ENCODE results near the gene MICOS13.
"Not testable (repeated sequence)": the region's sequence is repeated elsewhere in the genome, so short reads cannot be mapped to it uniquely, and the experiment has no call there.

Gene MICOS13

DNA sequence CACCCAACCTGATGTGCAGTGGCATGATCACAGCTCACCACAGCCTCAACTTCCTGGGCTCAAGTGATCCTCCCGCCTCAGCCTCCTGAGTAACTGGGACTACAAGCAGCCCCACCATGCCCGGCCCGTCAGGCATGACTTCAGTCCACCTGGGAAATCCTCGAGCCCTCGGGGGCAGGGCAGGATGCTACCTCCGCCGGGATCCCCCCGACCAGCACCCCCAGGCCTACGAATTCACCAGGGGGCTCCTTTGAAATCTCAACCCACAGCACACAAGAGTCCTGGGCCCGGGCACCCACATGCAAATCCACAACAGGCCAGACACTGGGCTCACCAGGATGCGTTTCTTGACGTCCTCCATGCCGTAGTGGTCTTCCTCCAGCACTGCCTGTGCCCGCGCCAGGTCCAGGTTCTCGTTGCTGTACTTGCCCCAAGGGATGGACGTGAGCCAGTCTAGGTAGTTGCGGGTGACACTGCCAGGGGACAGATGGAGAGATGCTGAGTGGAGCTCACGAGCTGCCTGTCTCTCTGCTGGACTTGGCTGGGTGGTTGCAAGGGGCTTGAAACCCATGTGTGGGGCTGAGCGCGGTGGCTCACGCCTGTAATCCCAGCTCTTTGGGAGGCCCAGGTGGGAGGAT is 20.3 kb upstream of the MICOS13 start:
- DNase-seq, result no peak

- DNase-seq, result no peak
These were observed 18.5 kb upstream of the MICOS13 start for GRCh38 chr19:5698635-5699422.

- DNase-seq, result no peak
These were observed 17.7 kb upstream of the MICOS13 start for GRCh38 chr19:5697890-5698634.

DNA sequence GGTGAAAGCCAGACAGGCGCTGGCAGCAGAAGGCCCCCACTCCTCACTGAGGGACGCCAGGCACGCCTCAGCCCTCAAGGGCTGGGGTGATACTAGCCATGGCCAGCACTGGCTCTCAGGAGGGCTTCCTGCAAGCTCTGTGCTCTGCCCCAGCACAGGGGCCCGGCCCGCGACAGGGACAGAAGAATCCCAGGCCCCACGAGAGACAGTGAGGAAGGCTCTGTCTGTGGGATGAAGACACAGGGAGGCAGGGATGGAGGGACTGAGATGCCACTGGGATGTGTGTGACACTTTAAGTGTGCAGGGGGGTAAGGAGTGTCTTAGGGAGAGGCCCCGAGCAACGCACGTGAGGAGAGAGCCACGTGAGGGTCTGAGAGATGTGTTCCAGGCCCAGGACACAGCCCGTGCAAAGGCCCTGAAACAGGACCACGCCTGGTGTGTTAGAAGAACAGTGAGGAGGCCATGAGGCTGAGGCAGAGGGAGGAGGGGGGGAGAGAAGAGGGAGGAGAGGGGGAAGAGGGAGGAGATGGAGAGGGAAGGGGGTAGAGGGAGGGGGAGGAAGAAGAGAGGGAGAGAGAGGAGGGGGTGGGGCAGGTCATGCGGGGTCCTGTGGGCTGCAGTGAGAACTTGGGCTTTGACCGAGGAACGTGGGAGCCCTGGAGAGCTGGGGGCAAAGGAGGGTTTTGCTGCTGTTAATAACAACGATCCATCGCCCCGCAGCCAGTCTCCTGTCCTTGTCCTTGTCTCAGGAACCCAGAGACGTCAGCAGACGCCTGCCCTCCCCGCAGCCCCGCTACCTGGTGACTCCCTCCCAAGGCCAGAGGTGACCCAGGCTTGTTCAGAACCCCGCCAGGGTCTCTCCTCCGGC is 16.9 kb upstream of the MICOS13 start:
- no peak for DNase-seq

DNA sequence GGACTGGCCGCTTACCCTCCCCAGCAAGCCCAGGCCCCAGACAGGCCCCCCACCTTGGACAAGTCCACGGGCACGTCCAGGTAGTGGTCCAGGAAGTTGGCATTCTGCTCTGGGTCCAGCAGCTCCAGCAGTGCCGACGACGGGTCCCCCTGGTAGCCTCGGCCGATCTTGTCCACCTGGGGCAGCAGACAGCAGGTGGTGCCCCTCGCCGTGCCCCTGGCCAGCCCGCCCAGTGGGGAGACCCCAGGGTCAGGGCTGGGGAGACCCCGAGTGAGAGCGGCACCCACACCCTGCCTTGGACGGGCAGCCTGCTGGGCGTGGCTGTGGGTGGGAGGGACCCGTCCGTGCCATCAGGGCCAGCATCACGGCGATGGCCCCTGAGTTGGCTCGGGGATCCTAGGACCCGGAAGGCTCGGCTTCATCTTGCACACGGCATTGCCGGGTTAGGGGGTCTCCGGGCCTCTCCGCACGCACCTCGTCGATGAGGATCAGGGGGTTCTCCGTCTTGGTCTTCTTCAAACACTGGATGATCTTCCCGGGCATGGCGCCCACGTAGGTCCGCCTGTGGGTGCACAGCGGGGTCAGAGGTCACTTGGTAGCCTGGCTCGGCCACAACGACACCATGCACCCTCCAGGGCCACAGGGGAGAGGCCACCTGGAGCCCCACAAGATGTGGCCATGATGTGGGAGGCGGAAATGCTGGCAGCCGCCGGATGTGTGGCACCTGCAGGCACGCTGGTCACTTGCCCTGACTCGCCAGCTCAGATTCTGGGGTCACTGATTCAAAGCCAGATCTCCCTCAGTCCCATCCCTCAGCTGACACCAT is 16.1 kb upstream of the MICOS13 start:
- DNase-seq, result no peak

GRCh38 chr19:5695649-5696195 is 15.4 kb upstream of the MICOS13 start:
- DNase-seq, result no peak

GRCh38 chr19:5694956-5695648 is 14.8 kb upstream of the MICOS13 start:
- no peak for DNase-seq

GRCh38 chr19:5694167-5694955 is 14.0 kb upstream of the MICOS13 start:
- no peak for DNase-seq

GRCh38 chr19:5693195-5694166 is 13.2 kb upstream of the MICOS13 start:
- no peak for DNase-seq

DNA sequence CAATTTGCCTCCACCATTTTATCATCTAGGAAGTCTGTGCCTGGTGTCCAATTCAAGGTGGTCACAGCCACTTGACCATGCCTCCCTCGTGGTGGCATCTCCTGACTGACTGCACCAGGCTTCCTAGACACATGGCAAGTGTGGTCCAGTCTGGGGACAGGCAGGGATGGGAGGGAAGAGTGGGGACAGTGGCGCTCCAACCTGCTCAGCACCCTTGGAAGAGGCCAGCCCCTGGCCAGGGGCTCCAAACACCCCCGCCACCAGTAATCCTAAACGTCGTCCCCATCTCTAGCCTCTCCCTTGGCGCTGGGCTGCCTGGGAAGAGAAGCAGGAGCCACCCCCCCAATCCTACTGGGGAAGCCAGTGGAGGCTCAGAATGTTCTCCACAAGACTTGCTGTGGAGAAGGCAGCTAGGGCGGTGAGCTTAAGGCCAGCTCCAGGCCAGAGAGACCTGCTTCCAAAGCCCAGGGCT is 12.4 kb upstream of the MICOS13 start:
- DNase-seq, result no peak

DNA sequence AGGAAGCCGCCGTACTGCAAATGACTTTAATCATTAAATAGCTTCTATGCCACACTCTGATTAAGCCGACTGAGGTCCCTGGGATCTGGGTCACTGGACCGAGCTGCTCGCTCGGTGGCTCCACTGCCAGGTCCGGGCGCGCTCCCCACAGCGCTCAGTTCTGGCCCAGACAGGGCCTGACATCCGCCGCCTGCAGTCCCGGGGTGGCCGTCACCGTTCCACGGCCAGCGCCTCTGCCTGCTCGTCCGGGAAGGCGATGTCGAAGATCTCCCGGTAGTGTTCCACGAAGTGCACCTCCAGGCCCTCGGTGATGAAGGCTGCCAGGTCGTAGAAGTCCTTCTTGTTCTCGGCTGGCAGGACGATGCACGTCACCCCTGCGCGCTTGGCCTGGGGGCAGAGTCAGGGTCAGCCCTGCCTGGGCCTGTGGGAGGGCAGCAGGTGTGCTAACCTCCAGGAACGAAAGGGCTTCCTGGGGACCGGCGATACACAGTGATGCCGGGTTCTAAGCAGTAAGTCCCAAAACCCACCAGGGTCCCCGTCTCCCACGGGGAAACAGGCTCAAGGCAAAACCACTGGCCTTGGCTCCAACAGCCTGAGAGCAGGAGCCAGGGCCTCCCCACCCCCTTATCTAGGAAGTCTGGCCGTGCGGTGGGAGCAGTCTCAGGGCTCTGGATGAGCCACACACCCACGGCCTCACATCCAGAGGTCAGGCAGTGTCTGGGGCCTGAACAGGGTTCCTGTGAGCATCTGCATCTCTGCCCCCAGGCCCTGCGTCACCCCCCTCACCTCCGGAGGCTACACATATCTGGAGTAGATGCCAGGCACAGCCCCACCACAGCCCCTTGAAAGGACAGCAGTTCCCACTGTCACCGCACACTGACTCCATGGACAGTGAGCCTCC is 11.8 kb upstream of the MICOS13 start:
- no peak for DNase-seq

DNA sequence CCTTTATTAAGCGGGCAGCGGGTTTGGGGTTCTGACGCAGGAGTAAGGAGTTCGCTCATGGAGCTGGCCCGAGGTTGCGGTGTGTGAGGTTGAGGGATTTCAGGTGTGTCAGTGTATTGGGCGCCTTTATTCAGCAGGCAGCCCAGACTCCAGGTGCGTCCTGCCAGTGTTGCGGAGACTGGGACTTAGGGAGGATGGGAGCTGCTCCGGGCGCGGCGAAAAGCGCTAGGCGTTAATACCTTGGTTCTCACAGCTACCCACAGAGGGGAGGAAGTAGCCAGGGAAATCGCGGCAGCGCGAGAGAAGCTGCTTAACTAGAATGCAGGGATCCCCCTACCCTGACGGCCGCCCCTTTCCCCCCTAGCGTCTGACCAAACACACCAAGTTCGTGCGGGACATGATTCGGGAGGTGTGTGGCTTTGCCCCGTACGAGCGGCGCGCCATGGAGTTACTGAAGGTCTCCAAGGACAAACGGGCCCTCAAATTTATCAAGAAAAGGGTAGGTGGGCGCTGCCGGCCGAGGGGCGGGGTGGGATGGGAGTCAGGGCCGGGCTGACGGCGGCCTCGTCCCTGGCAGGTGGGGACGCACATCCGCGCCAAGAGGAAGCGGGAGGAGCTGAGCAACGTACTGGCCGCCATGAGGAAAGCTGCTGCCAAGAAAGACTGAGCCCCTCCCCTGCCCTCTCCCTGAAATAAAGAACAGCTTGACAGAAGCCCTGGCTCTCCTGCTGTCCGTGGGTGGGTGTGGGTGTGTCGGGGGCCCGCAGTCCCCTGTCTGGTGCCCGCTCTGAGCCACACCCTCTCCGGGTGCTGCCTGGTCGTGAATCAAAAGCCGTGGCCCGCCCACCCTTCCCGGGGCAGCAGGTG is 10.9 kb upstream of the MICOS13 start:
- DNase-seq, result peak; percentile 36

- peak; percentile 83 for DNase-seq
These were observed 10.0 kb upstream of the MICOS13 start, which contains the start of gene RPL36 for GRCh38 chr19:5690125-5690954. TSS of gene RPL36 (plus strand) at chr19:5690295. CDS start at chr19:5690508, 213 bp downstream.

DNA sequence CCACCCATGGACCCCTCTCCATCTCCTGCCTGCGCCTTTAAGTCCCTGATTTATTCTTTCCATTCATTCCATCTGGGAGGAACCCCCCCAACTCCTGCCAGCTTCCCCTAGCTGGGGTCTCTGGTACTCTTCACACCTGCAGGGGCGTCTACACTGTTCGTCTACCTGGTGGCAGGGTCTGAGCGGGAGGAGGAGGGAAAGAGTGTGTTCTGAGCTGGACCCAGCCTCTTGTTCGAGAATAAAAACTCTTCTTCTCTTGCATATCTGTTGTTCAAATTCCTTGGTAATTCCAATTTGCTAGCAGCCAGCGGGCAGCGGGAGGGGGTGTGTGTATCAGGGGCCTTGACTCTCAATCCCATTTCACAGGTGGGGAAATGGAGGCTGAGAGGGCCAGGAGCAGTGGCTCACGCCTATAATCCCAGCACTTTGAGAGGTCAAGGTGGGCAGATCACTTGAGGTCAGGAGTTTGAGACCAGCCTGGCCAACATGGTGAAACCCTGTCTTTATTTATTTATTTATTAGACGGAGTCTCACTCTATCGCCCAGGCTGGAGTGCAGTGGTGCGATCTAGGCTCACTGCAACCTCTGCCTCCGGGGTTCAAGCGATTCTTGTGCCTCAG is 8.1 kb upstream of the MICOS13 start:
- DNase-seq, result not testable (repeated sequence)
